DMS53 treated with DMSO at 0.1 percent for 48 hours (cell line): Measurements from ENCODE around the gene SEPTIN8.

Experiments used
- DNase-seq: peaks from one replicate; lab custom pipeline; 2025; ENCODE audit not compliant: unreplicated experiment; lab: John Stamatoyannopoulos, UW

SEPTIN8 gene

DNA sequence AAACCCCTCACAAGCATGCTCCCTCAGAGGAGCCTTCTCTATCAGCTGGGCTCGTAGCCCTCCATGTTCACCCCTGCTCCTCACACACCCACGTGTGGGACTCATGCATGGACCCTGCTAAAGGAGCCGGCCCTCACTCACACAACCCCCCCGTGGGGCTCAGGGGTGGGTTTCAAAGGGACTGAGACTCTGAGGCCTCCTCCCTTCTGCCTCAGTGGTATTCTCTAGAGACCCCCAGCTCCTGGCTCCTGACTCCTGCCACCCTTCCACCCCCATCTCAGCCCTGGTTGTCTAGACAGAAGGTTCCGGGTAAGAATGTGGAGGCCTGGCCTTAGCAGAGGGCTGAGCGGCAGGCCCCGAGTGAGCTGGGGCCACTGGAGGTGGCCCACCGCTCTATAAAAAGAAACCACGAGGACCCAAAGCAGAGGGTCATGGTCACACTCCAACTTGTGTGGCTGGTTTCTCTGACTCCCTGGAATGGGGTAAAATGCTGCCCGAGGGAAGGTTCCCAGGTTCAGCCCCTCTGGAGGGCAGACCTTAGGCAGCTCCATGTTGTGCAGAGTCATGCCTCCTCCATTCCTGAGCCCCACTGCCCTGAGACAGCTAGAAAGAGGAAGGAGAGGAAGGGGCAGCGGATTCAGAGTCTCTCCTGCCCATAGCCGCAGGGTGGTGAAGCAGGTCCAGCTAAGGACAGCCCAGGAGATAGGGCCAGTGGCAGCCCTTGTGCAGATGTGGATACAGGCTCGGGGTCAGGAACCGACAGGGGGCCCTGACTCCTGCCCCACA is 10.8 kb downstream of the SEPTIN8 start:
- no peak for DNase-seq

DNA sequence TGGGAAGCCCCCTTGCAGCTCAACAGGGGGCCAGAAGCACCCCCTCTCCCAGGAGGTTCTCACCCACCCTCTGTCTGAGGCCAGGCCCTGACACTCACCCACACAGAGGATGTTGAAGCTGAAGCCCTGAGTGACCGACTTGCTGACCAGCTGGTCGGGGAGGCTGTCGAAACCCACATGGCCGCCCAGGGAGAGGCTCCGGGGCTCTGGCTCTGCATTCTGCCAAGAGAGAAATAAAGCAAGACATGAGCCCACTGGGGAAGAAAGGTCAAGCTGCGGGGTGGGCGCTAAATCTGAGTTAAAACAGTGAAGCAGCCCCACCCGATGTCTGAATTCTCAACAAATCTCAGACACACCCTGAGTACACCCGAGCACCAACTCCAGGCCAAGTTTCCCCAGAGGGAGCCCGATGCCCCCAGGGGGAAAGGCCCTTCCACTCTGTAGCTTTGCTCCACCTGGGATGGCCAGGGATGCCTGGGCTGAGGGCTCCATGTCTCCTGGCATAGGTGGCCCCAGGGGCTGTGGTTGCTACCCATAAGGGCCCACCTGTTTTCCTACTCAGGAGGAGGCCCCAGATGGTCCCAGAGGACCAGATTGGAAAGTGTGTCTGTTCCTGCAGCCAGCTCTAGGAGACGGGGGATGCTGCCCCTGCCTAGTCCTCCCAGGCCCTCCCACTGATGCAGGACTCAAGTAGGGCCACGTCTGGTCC is 11.6 kb downstream of the SEPTIN8 start:
- no peak for DNase-seq

- no peak for DNase-seq
Measured at GRCh38 chr5:132764671-132765238, 12.3 kb downstream of the SEPTIN8 start.

DNA sequence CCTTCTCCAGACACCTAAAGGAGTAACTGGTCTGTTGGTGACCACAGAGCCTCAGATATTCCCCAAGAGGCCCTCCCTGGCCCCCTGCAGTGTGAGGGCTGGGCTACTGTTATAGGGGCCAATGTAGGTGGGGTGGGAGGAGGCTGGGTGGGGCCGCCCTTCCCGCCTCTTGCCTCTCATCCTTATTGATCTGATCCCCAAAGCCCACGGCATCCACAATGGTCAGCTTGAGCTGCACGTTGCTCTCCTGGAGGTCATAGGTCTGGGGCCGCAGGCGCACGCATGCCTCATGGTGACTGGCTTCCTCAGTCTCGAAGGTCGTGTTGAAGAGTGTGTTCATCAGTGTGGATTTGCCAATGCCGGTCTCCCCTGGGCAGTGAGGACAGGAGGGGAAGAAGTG is 13.0 kb downstream of the SEPTIN8 start:
- DNase-seq = no peak

GRCh38 chr5:132763181-132764036 is 13.6 kb downstream of the SEPTIN8 start:
- DNase-seq = no peak

DNA sequence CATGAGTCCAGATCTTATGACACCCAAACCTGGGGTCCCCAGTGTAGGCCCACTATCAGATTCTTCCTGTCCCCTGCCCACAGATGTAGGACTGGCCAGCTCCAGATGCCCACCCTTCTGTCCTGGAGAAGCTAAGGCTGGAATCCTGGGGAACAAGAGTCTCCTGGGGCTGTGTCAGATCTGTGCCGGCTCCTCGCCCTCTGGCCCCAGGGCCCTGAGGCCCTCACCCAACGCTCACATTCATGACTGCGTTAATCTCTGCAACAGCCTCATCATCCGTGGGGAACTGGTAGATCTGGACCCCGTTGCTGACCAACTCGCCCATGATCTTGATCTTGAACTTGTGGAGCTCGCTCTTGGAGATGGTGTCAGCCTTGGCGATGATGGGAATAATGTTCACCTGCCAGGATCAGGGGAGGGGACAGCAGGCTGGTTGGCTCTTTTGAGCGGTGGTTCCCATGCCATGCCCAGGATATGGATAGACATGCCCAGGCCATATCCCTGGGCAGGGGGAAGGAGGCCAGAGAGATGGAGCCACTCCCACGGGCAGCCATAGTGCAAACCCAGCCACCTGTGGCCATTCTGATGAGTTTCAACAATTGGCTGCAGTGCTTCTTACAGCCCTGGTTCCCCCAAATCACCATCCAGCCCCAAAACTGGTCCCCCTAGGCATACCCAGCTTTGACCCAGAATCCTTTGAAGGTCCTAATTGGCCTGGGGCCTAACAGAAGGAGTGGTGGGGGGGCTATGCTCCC is 14.6 kb downstream of the SEPTIN8 start:
- DNase-seq = no peak

DNA sequence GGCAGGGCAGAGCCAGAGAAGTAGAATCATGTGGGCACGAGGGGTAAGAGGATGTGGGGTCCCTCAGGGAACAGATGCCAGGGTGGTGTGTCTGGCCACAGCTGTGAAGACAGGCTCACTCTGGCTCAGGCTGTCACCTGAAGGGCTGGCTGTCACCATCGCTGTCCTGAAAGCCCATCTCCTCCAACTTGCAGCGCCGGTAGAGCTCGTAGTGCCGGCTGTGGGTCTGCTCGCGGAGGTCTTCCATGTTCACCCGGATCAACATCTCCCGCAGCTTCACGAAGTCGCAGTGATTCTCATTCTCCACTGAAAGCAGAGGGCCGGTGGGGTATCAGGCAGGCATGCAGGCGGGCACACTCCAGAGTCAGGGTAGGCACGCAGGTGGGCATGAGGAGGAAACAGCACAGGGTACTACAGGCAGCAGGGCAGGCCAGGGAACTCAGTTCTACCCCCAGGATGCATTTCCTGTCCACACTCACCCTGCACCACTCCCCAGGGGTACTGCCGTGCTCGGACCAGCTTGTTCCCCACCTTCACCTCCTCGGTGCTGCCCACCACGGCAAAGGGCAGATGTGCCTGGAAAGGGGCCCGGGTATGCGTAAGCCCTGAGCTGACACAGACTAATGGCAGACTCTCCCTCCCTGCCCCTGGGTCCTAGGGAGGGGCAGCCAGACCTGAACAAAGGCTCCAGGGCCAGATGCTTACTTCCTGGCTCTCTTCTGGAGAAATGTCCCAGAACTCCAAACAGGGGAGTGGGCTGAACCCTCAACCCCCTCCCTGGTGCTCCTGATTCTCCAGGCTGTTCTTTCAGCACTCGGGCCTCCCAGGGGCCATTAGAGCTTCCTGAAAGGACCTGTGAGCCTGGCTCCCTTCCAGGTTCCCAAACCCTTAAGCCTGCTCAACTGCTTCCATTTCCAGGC is 15.5 kb downstream of the SEPTIN8 start:
- DNase-seq = no peak

GRCh38 chr5:132760601-132761317 is 16.3 kb downstream of the SEPTIN8 start:
- DNase-seq = no peak

GRCh38 chr5:132760049-132760420 is 17.0 kb downstream of the SEPTIN8 start:
- no peak for DNase-seq

DNA sequence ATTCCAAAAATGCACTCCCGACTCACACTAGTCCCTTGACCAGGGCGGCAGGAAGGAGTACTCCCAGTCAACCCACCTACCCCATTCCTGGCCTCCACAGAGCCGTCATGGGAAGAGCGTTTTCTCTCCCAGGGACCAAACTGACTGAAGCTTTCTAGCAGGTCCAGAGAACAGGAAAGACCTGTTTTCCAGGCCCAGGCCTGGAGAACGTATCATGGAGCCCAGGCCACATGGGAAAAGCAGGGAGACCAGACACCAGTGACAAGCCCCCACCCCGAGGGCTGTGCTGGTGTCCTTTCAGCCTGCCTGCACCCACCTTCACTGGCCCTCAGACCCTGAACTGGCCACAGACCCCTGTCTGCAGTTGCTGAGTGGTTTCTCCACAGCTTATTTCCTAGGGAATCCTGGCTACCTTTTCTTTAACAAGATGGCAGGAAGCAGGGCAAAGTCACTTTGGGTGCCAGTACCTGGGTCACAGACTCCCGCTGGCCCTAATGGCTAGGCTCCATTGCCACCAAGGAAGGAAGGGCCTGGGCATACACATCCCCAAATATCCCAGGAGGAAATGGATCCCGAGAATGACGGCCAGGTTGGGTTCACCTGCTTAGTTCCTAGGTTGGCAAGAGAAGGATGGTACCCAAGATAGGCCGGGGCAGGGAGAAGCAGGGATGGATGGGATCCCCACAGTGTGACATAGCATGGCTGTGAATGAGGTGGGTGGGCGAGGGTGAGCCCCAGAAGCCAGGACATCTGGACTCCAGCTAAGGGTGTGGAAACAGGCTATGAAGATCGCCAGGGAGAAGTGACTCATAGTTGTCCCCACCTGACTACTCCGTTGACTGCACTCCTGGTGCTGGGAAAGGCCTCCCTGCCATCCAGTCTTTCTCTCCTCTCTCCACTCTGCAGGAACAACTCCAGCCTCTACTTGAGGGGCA is 17.7 kb downstream of the SEPTIN8 start:
- peak; percentile 14 for DNase-seq

DNA sequence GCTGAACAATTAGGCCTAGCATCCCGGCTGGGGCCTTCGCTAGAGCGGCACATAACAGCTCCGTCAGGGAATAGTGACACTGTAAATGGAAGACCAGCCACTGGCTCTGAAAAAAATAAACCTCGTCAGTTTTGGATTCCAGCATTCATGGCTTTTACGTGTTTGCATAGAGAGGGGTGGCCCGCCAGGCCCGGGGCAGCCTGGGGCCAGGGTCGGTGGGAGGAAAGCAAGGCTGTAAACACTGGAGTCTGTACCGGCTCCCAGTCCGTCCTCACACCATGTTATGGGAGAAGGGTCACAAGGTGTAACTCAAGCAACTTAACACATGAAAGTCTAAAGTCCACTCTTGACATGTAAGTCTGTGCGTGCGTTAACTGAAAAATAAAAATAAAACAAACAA is 18.6 kb downstream of the SEPTIN8 start:
- no peak for DNase-seq

- DNase-seq = no peak
Measured at GRCh38 chr5:132756542-132756941, 20.5 kb downstream of the SEPTIN8 start.

- no peak for DNase-seq
Measured at GRCh38 chr5:132754947-132755346, 22.1 kb downstream of the SEPTIN8 start.

- DNase-seq = no peak
Measured at GRCh38 chr5:132754111-132754510, 22.9 kb downstream of the SEPTIN8 start.

DNA sequence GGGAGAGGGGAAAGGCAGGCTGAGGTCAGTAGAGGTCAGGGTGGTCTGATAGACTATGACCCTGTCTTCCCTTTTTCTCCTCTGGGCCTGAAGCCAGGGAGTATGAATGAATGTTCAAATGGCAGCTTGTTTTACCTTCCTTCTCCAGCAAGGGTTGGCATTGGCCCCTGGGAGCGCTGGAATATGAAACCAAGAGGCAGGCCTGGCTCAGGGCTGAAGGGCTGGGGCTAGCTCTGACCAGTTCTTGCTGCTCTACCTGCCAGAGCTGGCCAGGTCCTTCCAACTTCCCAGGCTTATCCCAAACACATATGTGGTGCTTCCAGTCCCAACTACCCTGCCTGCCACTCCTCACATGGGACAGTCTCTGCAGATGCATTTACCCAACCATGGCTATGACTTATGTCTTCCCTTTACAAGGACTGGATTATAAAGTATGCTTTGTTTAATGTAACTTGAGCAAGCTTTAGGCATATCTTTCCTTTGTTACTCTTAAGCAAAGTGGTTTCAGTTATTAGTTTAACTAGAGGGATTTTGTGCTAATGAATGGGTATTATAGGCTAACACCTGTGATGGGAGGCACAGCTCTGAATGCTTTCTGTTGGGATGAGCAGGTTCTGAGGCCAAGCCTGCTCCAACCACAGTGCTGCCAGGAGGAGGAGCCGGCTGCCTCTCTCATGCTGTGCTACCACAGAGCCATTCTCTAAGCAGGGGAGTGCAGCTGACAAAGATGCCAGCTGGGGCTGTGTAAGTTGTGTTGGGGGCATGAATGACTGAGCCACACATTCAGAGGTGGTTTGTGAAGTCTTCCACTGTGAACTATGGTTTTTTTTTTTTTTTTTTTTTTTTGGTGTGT is 23.7 kb downstream of the SEPTIN8 start:
- DNase-seq = no peak

DNA sequence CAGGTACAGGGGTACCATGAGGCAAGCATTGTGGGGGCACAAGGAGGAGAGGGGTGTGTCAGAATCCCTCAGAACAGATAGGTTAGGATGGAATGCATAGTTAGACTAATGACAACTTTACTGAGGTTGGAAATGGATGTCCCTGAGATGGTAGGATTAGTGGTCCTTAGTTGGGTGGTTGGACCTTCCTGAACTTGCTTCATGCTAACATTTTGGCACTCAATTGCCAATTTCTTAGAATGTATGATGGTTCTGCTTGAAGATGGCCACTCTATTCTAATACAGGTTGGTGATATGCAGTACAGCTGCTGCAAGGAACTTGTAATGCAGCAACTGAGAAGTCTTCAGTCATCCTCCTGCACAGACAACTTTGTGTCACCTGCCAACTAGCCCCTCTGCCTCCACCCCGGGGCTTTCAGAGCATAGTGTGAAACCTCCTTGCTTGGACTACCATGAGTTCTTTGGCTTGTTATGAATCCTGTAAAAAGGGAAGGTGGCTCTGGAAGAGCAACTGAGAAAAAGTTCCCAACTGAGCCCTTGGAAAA is 24.4 kb downstream of the SEPTIN8 start:
- DNase-seq = no peak
